ENCODE measurements around the gene NOL4L.

- TF ChIP-seq NFE2L2 (conservative IDR thresholded peaks at IDR 0.05; ENCODE audit: low read length): no peak
- no peak for TF ChIP-seq CTCF (IDR thresholded peaks at IDR 0.05)
- TF ChIP-seq FOSL2 (IDR thresholded peaks at IDR 0.05): no peak
- TF ChIP-seq FOSL2 (CRISPR knock-in tag; IDR thresholded peaks at IDR 0.05): no peak
- no peak for TF ChIP-seq RAD21 (conservative IDR thresholded peaks at IDR 0.05 in 1 of 2, IDR thresholded peaks at IDR 0.05 in 1 of 2)
- no peak for TF ChIP-seq POLR2A (IDR thresholded peaks at IDR 0.05; ENCODE audit: low read length)
- TF ChIP-seq, protein P1, sequence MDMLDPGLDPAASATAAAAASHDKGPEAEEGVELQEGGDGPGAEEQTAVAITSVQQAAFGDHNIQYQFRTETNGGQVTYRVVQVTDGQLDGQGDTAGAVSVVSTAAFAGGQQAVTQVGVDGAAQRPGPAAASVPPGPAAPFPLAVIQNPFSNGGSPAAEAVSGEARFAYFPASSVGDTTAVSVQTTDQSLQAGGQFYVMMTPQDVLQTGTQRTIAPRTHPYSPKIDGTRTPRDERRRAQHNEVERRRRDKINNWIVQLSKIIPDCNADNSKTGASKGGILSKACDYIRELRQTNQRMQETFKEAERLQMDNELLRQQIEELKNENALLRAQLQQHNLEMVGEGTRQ (IDR thresholded peaks at IDR 0.05): no peak
- TF ChIP-seq, protein P2, sequence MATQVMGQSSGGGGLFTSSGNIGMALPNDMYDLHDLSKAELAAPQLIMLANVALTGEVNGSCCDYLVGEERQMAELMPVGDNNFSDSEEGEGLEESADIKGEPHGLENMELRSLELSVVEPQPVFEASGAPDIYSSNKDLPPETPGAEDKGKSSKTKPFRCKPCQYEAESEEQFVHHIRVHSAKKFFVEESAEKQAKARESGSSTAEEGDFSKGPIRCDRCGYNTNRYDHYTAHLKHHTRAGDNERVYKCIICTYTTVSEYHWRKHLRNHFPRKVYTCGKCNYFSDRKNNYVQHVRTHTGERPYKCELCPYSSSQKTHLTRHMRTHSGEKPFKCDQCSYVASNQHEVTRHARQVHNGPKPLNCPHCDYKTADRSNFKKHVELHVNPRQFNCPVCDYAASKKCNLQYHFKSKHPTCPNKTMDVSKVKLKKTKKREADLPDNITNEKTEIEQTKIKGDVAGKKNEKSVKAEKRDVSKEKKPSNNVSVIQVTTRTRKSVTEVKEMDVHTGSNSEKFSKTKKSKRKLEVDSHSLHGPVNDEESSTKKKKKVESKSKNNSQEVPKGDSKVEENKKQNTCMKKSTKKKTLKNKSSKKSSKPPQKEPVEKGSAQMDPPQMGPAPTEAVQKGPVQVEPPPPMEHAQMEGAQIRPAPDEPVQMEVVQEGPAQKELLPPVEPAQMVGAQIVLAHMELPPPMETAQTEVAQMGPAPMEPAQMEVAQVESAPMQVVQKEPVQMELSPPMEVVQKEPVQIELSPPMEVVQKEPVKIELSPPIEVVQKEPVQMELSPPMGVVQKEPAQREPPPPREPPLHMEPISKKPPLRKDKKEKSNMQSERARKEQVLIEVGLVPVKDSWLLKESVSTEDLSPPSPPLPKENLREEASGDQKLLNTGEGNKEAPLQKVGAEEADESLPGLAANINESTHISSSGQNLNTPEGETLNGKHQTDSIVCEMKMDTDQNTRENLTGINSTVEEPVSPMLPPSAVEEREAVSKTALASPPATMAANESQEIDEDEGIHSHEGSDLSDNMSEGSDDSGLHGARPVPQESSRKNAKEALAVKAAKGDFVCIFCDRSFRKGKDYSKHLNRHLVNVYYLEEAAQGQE (IDR thresholded peaks at IDR 0.05): no peak
- TF ChIP-seq JUNB (IDR thresholded peaks at IDR 0.05): no peak
- TF ChIP-seq SMC3 (IDR thresholded peaks at IDR 0.05): no peak
- no peak for TF ChIP-seq PBX3 (IDR thresholded peaks at IDR 0.05)
- no peak for TF ChIP-seq HDAC2 (IDR thresholded peaks at IDR 0.05)
- TF ChIP-seq MYC (IDR thresholded peaks at IDR 0.05; ENCODE audit: borderline replicate concordance, low read length): no peak
- no peak for TF ChIP-seq EP300 (IDR thresholded peaks at IDR 0.05)
These were observed 124.9 kb downstream of the NOL4L start for GRCh38 chr20:32460231-32460630.
